H9 (cell line): Measurements from ENCODE around the gene KIF6. TPM values are rescaled to one million over a fixed set of nuclear protein-coding genes. Genes with fewer than 3 reads are reported as not detected.

Experiments used
- DNase-seq: peaks from one replicate; pipeline ENCODE4 v3.0.0-alpha.2; 2017
- H2AFZ ChIP-seq: one replicate; pipeline ENCODE4 v1.6.1; 2013; ENCODE audit warnings: mild to moderate bottlenecking, low read length, control low read depth, moderate library complexity
- H2AK5ac ChIP-seq: 2 replicates; pipeline ENCODE4 v1.6.1; 2013; ENCODE audit warnings: low read length, control low read depth, mixed read lengths; ENCODE audit not compliant: insufficient read length
- H2BK120ac ChIP-seq: one replicate; pipeline ENCODE4 v1.6.1; 2013; ENCODE audit warnings: low read depth, mild to moderate bottlenecking, low read length, control low read depth, inconsistent platforms; ENCODE audit not compliant: poor library complexity, severe bottlenecking
- H2BK12ac ChIP-seq: 2 replicates; pipeline ENCODE4 v1.6.1; 2013; ENCODE audit warnings: low read length, control low read depth, mixed read lengths, low read depth; ENCODE audit not compliant: insufficient read length
- H2BK15ac ChIP-seq: 2 replicates; pipeline ENCODE4 v1.6.1; 2013; ENCODE audit warnings: low read depth, low read length, control low read depth
- H2BK20ac ChIP-seq: one replicate; pipeline ENCODE4 v1.6.1; 2013; ENCODE audit warnings: low read depth, mild to moderate bottlenecking, low read length, control low read depth, inconsistent platforms; ENCODE audit not compliant: poor library complexity, severe bottlenecking
- H2BK5ac ChIP-seq: 2 replicates; pipeline ENCODE4 v1.6.1; 2013; ENCODE audit warnings: low read length, control low read depth, mixed read lengths; ENCODE audit not compliant: insufficient read length
- H3K14ac ChIP-seq: 2 replicates; pipeline ENCODE4 v1.6.1; 2013; ENCODE audit warnings: low read length, control low read depth; ENCODE audit not compliant: insufficient read depth
- H3K18ac ChIP-seq: 2 replicates; pipeline ENCODE4 v1.6.1; 2013; ENCODE audit warnings: low read depth, mild to moderate bottlenecking, mixed read lengths, low read length, control low read depth; ENCODE audit not compliant: insufficient read length
- H3K23ac ChIP-seq: 2 replicates; pipeline ENCODE4 v1.6.1; 2013; ENCODE audit warnings: low read length, control low read depth, mixed read lengths, low read depth; ENCODE audit not compliant: insufficient read length
- H3K23me2 ChIP-seq: 2 replicates; pipeline ENCODE4 v1.6.1; 2013; ENCODE audit warnings: low read depth, mild to moderate bottlenecking, mixed read lengths, low read length, control low read depth; ENCODE audit not compliant: insufficient read length, poor library complexity, severe bottlenecking
- H3K27ac ChIP-seq: 2 replicates; pipeline ENCODE4 v1.5.1; 2013; ENCODE audit warnings: low read length, control low read depth, mixed read lengths, low read depth; ENCODE audit not compliant: insufficient read length
- H3K27me3 ChIP-seq: 2 replicates; pipeline ENCODE4 v1.6.1; 2013; ENCODE audit warnings: low read length, control low read depth, inconsistent platforms; ENCODE audit not compliant: insufficient read depth
- H3K4ac ChIP-seq: 2 replicates; pipeline ENCODE4 v1.6.1; 2013; ENCODE audit warnings: low read depth, mild to moderate bottlenecking, control low read depth, inconsistent platforms, low read length, moderate library complexity
- H3K4me1 ChIP-seq: 2 replicates; pipeline ENCODE4 v1.6.1; 2013; ENCODE audit warnings: low read length, control low read depth, inconsistent platforms; ENCODE audit not compliant: insufficient read depth
- H3K4me2 ChIP-seq: 2 replicates; pipeline ENCODE4 v1.6.1; 2013; ENCODE audit warnings: low read length, control low read depth, mixed read lengths; ENCODE audit not compliant: insufficient read length, insufficient read depth
- H3K56ac ChIP-seq: 2 replicates; pipeline ENCODE4 v1.6.1; 2013; ENCODE audit warnings: low read depth, mild to moderate bottlenecking, mixed read lengths, low read length, control low read depth; ENCODE audit not compliant: insufficient read length
- H3K79me1 ChIP-seq: 2 replicates; pipeline ENCODE4 v1.6.1; 2013; ENCODE audit warnings: low read depth, mild to moderate bottlenecking, moderate library complexity, low read length, control low read depth, inconsistent platforms; ENCODE audit not compliant: insufficient read depth, poor library complexity, severe bottlenecking
- H3K79me2 ChIP-seq: 2 replicates; pipeline ENCODE4 v1.6.1; 2013; ENCODE audit warnings: low read length, control low read depth, inconsistent platforms; ENCODE audit not compliant: insufficient read depth
- H3K9ac ChIP-seq: 2 replicates; pipeline ENCODE4 v1.6.1; 2013; ENCODE audit warnings: low read length, control low read depth, mixed read lengths; ENCODE audit not compliant: insufficient read length; ENCODE audit errors: extremely low read depth
- H3K9me3 ChIP-seq: one replicate; pipeline ENCODE4 v1.6.1; 2013; ENCODE audit warnings: low read depth, low read length, inconsistent platforms; ENCODE audit not compliant: control insufficient read depth
- H3T11ph ChIP-seq: one replicate; pipeline ENCODE4 v1.6.1; 2013; ENCODE audit warnings: mild to moderate bottlenecking, low read length, control low read depth, inconsistent platforms
- H4K20me1 ChIP-seq: one replicate; pipeline ENCODE4 v1.6.1; 2013; ENCODE audit not compliant: control insufficient read depth, insufficient read length, insufficient read depth
- H4K5ac ChIP-seq: 2 replicates; pipeline ENCODE4 v1.6.1; 2013; ENCODE audit warnings: low read depth, mild to moderate bottlenecking, mixed read lengths, low read length, control low read depth; ENCODE audit not compliant: insufficient read length
- H4K8ac ChIP-seq: replicated peaks from 2 replicates; pipeline ENCODE4 v1.6.1; 2013; ENCODE audit warnings: low read length, control low read depth, mixed read lengths, low read depth; ENCODE audit not compliant: insufficient read length
- H4K91ac ChIP-seq: 2 replicates; pipeline ENCODE4 v1.6.1; 2013; ENCODE audit warnings: low read depth, mild to moderate bottlenecking, moderate library complexity, mixed read lengths, low read length, control low read depth; ENCODE audit not compliant: insufficient read length
- H3K27ac Mint-ChIP-seq, 3 experiments: 2 replicates in 2 of 3; 3 replicates in 1 of 3; pipeline ENCODE4 v1.8.0; 2020 to 2021; ENCODE audit warnings: mixed read lengths in 3 of 3, mild to moderate bottlenecking in 1 of 3, moderate library complexity in 1 of 3
- H3K27me3 Mint-ChIP-seq: 2 replicates; pipeline ENCODE4 v1.8.0; 2021; ENCODE audit warnings: low read depth, mild to moderate bottlenecking, moderate library complexity, mixed read lengths
- H3K36me3 Mint-ChIP-seq, 3 experiments: 2 replicates in 2 of 3; 3 replicates in 1 of 3; pipeline ENCODE4 v1.8.0; 2020 to 2021; ENCODE audit warnings: low read depth in 3 of 3, mixed read lengths in 3 of 3; ENCODE audit not compliant: insufficient read depth in 1 of 3
- H3K4me1 Mint-ChIP-seq, 2 experiments: 2 replicates each; pipeline ENCODE4 v1.8.0; 2020; ENCODE audit warnings: mixed read lengths in 2 of 2
- H3K4me3 Mint-ChIP-seq, 2 experiments: 2 replicates in 1 of 2; 3 replicates in 1 of 2; pipeline ENCODE4 v1.8.0; 2020 to 2021; ENCODE audit warnings: mild to moderate bottlenecking in 2 of 2, mixed read lengths in 2 of 2, moderate library complexity in 1 of 2
- H3K9me3 Mint-ChIP-seq, 2 experiments: 2 replicates in 1 of 2; 3 replicates in 1 of 2; pipeline ENCODE4 v1.8.0; 2020; ENCODE audit warnings: mild to moderate bottlenecking in 2 of 2, mixed read lengths in 2 of 2, moderate library complexity in 1 of 2
- WGBS: extraction: QIAGEN DNeasy Blood & Tissue Kit; methylation state at CpG from one replicate; pipeline ENCODE4 v1.1.7; 2013; ENCODE audit warnings: missing lambda C conversion rate, low lambda C conversion rate, mixed read lengths; ENCODE audit not compliant: insufficient read length; ENCODE audit errors: extremely low coverage; 5-methylcytosine and 5-hydroxymethylcytosine counted together
- total RNA-seq: library from RNA; stranded (reverse); gene quantifications from 2 replicates; pipeline ENCODE4 v1.2.1, GENCODE V29; 2021
- TF ChIP-seq, protein P1 (sequence below): fragments of 200-600 bp; sonication (generic); conservative IDR thresholded peaks from 3 replicates; pipeline ENCODE4 v1.8.0; 2021; ENCODE audit warnings: antibody characterized with exemption, mild to moderate bottlenecking

The KIF6 gene
- total RNA-seq, 1 experiment from 2014 or later: 0.63 TPM

DNA sequence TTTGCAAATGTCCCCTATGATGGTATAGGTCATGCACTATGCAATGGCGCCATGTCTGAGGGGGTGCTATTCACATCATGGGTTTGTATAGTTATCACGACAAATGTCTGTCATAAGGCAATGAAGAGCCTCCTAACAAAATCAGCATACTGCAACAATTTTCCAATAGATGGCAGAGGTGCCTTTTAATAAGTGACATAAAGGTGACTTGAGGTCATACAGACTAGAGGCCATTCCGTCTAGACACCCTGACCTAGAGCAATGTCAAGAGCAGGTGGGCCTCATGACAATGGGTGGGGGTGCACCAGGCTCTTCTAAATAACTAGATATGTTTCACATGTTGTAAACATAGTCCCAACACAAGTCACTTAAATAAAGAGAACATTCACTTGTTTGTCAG, 107.7 kb downstream of the KIF6 start:
- Mint-ChIP-seq H3K27ac (no peak overlapping the region), H3K4me3 (no peak overlapping the region), H3K4me1 (no peaks in the 10 kb centered on the region), H3K9me3 (no peaks in the 10 kb centered on the region), H3K36me3 (no peaks in the 10 kb centered on the region), H3K27me3 (no peaks in the 10 kb centered on the region)
- Histone ChIP-seq H3K27me3 (no peaks in the 10 kb centered on the region), H3K9ac (no peak overlapping the region), H4K20me1 (no peaks in the 10 kb centered on the region), H4K8ac (no peak overlapping the region), H3K4ac (no peak overlapping the region), H2BK20ac (no peak overlapping the region), H2BK120ac (no peak overlapping the region), H3K14ac (no peak overlapping the region), H2BK12ac (no peak overlapping the region), H3K23ac (no peak overlapping the region), H2BK5ac (no peak overlapping the region), H3K23me2 (no peaks in the 10 kb centered on the region), H3K9me3 (no peaks in the 10 kb centered on the region), H3K79me2 (no peaks in the 10 kb centered on the region), H4K91ac (no peak overlapping the region), H3K4me1 (no peaks in the 10 kb centered on the region), H3K18ac (no peak overlapping the region), H2AK5ac (no peak overlapping the region), H2AFZ (no peak overlapping the region), H3K4me2 (no peak overlapping the region), H3K79me1 (no peaks in the 10 kb centered on the region), H3K56ac (no peak overlapping the region), H2BK15ac (no peak overlapping the region), H3T11ph (no peak overlapping the region), H3K27ac (no peak overlapping the region), H4K5ac (no peak overlapping the region)
- TF ChIP-seq, protein P1, sequence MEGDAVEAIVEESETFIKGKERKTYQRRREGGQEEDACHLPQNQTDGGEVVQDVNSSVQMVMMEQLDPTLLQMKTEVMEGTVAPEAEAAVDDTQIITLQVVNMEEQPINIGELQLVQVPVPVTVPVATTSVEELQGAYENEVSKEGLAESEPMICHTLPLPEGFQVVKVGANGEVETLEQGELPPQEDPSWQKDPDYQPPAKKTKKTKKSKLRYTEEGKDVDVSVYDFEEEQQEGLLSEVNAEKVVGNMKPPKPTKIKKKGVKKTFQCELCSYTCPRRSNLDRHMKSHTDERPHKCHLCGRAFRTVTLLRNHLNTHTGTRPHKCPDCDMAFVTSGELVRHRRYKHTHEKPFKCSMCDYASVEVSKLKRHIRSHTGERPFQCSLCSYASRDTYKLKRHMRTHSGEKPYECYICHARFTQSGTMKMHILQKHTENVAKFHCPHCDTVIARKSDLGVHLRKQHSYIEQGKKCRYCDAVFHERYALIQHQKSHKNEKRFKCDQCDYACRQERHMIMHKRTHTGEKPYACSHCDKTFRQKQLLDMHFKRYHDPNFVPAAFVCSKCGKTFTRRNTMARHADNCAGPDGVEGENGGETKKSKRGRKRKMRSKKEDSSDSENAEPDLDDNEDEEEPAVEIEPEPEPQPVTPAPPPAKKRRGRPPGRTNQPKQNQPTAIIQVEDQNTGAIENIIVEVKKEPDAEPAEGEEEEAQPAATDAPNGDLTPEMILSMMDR: no peak
- no CpG with 5 or more reads among the region's 3 CpGs for WGBS
- no peak for DNase-seq
